Fibroblast of lung (primary cell): Measurements from ENCODE around the gene INSYN2A. TPM values are rescaled to one million over a fixed set of nuclear protein-coding genes. Genes with fewer than 3 reads are reported as not detected.

Experiments
- DNase-seq, 2 donors: peaks; one replicate each; pipeline versions ENCODE4 v3.0.0 to v3.0.0-alpha.2; 2010; ENCODE audit warnings: low read depth in 2 of 2
- H2AFZ ChIP-seq: 2 replicates; pipeline ENCODE4 v1.5.1; 2012; ENCODE audit warnings: low read length, control low read depth, inconsistent platforms
- H3K27ac ChIP-seq: 2 replicates; pipeline ENCODE4 v1.5.1; 2011; ENCODE audit warnings: low read length, control low read depth; ENCODE audit not compliant: insufficient read depth
- H3K27me3 ChIP-seq: 2 replicates; pipeline ENCODE4 v1.5.1; 2011; ENCODE audit warnings: mild to moderate bottlenecking, low read length; ENCODE audit not compliant: control insufficient read depth, insufficient read depth
- H3K36me3 ChIP-seq: 2 replicates; pipeline ENCODE4 v1.5.1; 2011; ENCODE audit warnings: low read length; ENCODE audit not compliant: control insufficient read depth, insufficient read depth
- H3K4me1 ChIP-seq: 2 replicates; pipeline ENCODE4 v1.5.1; 2011; ENCODE audit warnings: low read length; ENCODE audit not compliant: control insufficient read depth, insufficient read depth; ENCODE audit errors: extremely low read depth
- H3K4me2 ChIP-seq: 2 replicates; pipeline ENCODE4 v1.5.1; 2011; ENCODE audit warnings: low read length, control low read depth; ENCODE audit not compliant: insufficient read depth; ENCODE audit errors: extremely low read depth
- H3K4me3 ChIP-seq, 4 experiments: fragments of 200-600 bp in 1 of 4; sonication (generic) in 1 of 4; replicated peaks in 1 of 4; 2 replicates each; pipeline ENCODE4 v1.5.1; 2011 to 2016; ENCODE audit warnings: low read length in 4 of 4, low read depth in 3 of 4, mild to moderate bottlenecking in 3 of 4, control low read depth in 2 of 4, inconsistent platforms in 1 of 4, mixed read lengths in 1 of 4; ENCODE audit not compliant: insufficient read depth in 1 of 4; ENCODE audit errors: control extremely low read depth in 1 of 4
- H3K79me2 ChIP-seq: 2 replicates; pipeline ENCODE4 v1.5.1; 2012; ENCODE audit warnings: mild to moderate bottlenecking, low read length, inconsistent platforms; ENCODE audit not compliant: control insufficient read depth, insufficient read depth
- H3K9ac ChIP-seq: 2 replicates; pipeline ENCODE4 v1.5.1; 2011; ENCODE audit warnings: mild to moderate bottlenecking, low read length, control low read depth; ENCODE audit not compliant: insufficient read depth
- H3K9me3 ChIP-seq: 2 replicates; pipeline ENCODE4 v1.5.1; 2012; ENCODE audit warnings: low read depth, low read length; ENCODE audit not compliant: control insufficient read depth, insufficient read depth
- H4K20me1 ChIP-seq: 2 replicates; pipeline ENCODE4 v1.5.1; 2011; ENCODE audit warnings: low read length; ENCODE audit not compliant: control insufficient read depth, insufficient read depth; ENCODE audit errors: extremely low read depth
- EZH2 ChIP-seq: IDR thresholded peaks from 2 replicates; pipeline ENCODE4 v1.5.1; 2012; ENCODE audit warnings: low read length, control low read depth, mild to moderate bottlenecking; ENCODE audit errors: missing control alignments
- polyA plus RNA-seq, 2 donors: library from polyadenylated mRNA; depleted of rRNA in 1 of 2; stranded (reverse) in 1 of 2; unstranded in 1 of 2; fragments of >200 nt; gene quantifications; 2 replicates each; pipeline ENCODE4 v1.2.1, GENCODE V29; 2011 to 2012; ENCODE audit warnings: missing spikeins in 1 of 2
- total RNA-seq: library from RNA; depleted of rRNA; stranded (reverse); fragments of >200 nt; gene quantifications from 2 replicates; pipeline ENCODE4 v1.2.1, GENCODE V29; 2014
- TF ChIP-seq, protein P1 (sequence below), 2 donors: IDR thresholded peaks in 1 of 2; conservative IDR thresholded peaks in 1 of 2; 1 replicate in 1 of 2; 2 replicates in 1 of 2; pipeline ENCODE4 v1.5.1; 2011 to 2012; ENCODE audit warnings: low read length in 2 of 2, control low read depth in 1 of 2, inconsistent platforms in 1 of 2, low read depth in 1 of 2, mild to moderate bottlenecking in 1 of 2

Gene INSYN2A
- total and polyA plus RNA-seq, 2 donors (not counting 1 experiment from before 2014, with no cell fraction given), result 0.05 to 0.66 TPM

DNA sequence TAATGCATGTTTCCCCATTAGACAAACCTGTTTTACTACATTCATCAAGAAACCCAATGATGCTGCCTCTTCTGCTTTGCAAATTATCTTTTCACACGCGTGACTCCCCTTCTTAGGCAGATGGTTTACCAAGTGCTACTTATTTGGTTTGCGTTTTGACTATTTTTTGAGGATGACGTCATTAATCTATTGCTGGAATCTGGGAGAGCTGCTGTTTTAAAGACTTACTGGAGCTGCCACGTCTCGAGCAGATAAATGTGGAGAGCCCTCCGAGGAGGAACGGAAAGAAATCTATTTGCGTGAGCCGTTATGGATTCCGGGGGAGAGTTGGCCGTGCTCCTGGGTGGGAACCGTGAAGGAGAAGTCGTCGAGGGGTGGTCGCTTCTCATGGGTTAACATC is 19.7 kb downstream of the INSYN2A start:
- Histone ChIP-seq H3K4me1 (no peaks in the 10 kb centered on the region), H2AFZ (no peak overlapping the region), H3K9ac (no peak overlapping the region), H3K27me3 (no peaks in the 10 kb centered on the region), H3K4me2 (no peak overlapping the region), H3K4me3 (no peak overlapping the region), H3K27ac (no peak overlapping the region), H4K20me1 (no peaks in the 10 kb centered on the region), H3K36me3 (no peaks in the 10 kb centered on the region), H3K79me2 (no peaks in the 10 kb centered on the region), H3K9me3 (no peaks in the 10 kb centered on the region)
- TF ChIP-seq, protein P1, sequence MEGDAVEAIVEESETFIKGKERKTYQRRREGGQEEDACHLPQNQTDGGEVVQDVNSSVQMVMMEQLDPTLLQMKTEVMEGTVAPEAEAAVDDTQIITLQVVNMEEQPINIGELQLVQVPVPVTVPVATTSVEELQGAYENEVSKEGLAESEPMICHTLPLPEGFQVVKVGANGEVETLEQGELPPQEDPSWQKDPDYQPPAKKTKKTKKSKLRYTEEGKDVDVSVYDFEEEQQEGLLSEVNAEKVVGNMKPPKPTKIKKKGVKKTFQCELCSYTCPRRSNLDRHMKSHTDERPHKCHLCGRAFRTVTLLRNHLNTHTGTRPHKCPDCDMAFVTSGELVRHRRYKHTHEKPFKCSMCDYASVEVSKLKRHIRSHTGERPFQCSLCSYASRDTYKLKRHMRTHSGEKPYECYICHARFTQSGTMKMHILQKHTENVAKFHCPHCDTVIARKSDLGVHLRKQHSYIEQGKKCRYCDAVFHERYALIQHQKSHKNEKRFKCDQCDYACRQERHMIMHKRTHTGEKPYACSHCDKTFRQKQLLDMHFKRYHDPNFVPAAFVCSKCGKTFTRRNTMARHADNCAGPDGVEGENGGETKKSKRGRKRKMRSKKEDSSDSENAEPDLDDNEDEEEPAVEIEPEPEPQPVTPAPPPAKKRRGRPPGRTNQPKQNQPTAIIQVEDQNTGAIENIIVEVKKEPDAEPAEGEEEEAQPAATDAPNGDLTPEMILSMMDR (conservative IDR thresholded peaks at IDR 0.05 in 1 of 2, IDR thresholded peaks at IDR 0.05 in 1 of 2; ENCODE audit: low read depth in 1 of 2, low read length in 2 of 2), result no peak
- TF ChIP-seq EZH2, result no peak
- DNase-seq, result no peak

DNA sequence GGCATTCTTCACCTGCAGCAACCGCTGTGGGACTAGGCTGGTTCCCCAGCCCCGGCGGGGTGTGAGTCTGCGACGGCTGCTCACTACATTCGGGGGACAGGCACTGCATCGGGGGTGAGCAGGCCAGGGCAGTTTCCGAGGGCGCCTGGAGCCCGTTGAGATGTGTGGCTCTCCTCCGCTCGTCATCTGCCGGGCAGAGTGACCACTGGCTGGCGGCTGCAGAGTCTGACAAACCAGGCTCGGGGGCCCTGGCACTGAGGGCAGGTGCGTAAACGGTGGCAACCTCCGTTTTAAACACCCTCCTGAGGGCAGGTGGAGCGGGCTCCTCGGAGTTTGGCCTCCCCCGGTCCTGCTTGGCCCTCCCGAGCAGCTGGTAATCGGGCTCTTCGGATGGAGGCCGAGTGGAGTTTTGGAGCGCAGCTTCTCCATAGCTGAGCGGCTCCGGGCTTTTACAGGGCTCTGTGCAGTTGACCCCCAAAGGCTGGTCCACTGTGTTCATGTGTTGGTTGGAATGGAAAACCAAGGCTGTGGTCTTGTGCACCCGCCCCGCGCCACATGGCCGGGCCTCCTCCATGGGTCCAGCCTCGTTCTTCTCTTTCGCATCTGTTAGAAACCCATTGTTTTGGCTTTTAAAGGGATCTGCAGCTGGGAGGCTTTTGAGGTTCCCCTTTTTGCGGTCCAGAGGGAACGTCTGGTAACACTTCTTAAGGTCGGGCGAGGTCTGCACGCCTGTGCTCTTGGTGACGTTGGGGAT is 20.9 kb downstream of the INSYN2A start:
- Histone ChIP-seq H3K27me3 (no peaks in the 10 kb centered on the region), H3K9me3 (no peaks in the 10 kb centered on the region), H3K36me3 (no peaks in the 10 kb centered on the region), H3K4me3 (no peak overlapping the region), H2AFZ (no peak overlapping the region), H3K9ac (no peak overlapping the region), H3K4me1 (no peaks in the 10 kb centered on the region), H3K79me2 (no peaks in the 10 kb centered on the region), H4K20me1 (no peaks in the 10 kb centered on the region), H3K4me2 (no peak overlapping the region), H3K27ac (no peak overlapping the region)
- TF ChIP-seq EZH2, result no peak
- TF ChIP-seq, protein P1 (conservative IDR thresholded peaks at IDR 0.05 in 1 of 2, IDR thresholded peaks at IDR 0.05 in 1 of 2; ENCODE audit: low read depth in 1 of 2, low read length in 2 of 2), result no peak
- no peak for DNase-seq

DNA sequence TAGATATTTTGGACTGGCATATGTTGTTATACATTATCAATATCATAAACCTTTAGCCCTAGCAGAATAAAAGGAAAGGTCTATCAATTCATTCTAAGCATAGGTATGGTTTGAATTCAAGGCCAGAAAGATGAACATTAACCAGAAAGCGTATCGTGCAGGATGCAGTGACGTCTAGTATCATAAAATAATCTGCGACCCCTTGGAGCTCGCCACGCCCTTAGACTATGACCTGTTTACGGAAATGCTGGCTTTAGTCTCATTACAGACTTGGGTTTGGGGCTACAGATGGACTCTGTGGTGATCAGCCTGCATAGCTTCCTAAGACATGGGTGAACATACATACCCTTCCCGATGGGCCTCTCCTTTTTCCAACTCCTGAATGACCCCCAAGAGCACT is 21.5 kb downstream of the INSYN2A start:
- H3K27ac ChIP-seq, result no peak overlapping the region
- H3K27me3 ChIP-seq, result no peaks in the 10 kb centered on the region
- H2AFZ ChIP-seq, result no peak overlapping the region
- no peak overlapping the region for H3K4me3 ChIP-seq
- H3K79me2 ChIP-seq, result no peaks in the 10 kb centered on the region
- H3K9ac ChIP-seq, result no peak overlapping the region
- TF ChIP-seq, protein P1 (conservative IDR thresholded peaks at IDR 0.05 in 1 of 2, IDR thresholded peaks at IDR 0.05 in 1 of 2; ENCODE audit: low read depth in 1 of 2, low read length in 2 of 2), result no peak
- no peak for TF ChIP-seq EZH2
- DNase-seq, result no peak
- no peaks in the 10 kb centered on the region for H4K20me1 ChIP-seq
- no peak overlapping the region for H3K4me2 ChIP-seq
- no peaks in the 10 kb centered on the region for H3K9me3 ChIP-seq
- no peaks in the 10 kb centered on the region for H3K36me3 ChIP-seq
- H3K4me1 ChIP-seq, result no peaks in the 10 kb centered on the region
